ENCODE measurements around the gene HOXD12. TPM values are rescaled to one million over a fixed set of nuclear protein-coding genes. Genes with fewer than 3 reads are reported as not detected.

The HOXD12 gene, protein sequence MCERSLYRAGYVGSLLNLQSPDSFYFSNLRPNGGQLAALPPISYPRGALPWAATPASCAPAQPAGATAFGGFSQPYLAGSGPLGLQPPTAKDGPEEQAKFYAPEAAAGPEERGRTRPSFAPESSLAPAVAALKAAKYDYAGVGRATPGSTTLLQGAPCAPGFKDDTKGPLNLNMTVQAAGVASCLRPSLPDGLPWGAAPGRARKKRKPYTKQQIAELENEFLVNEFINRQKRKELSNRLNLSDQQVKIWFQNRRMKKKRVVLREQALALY
- 0.32 TPM for polyA plus RNA-seq (ENCODE audit: insufficient read length)
- long read RNA-seq, donor 1, result 0 reads
- long read RNA-seq, donor 2, partial matches to known transcripts, result 0 of 2 reads
- long read RNA-seq, donor 2, other reads (novel, unspliced or antisense), result 0 of 2 reads
- long read RNA-seq, donor 3, result 0 reads
- long read RNA-seq, donor 4, result 0 reads
- long read RNA-seq, donor 5, transcript HOXD12-202 (2 exons, 1,318 nt), result major isoform, 5 of 5 reads
- long read RNA-seq, donor 5, partial matches to known transcripts, result 0 of 5 reads
- long read RNA-seq, donor 5, other reads (novel, unspliced or antisense), result 0 of 5 reads
- long read RNA-seq, donor 6, partial matches to known transcripts, result 0 of 1 reads
- long read RNA-seq, donor 6, other reads (novel, unspliced or antisense), result 0 of 1 reads
- long read RNA-seq, donor 7, result 0 reads
- long read RNA-seq, donor 8, result 0 reads

GRCh38 chr2:176099728-176100546 is at the start of gene HOXD12:
Gene HOXD12 (plus strand): TSS chr2:176099795. CDS start chr2:176099802, 7 bp downstream.
- DNase-seq, result no peak

DNA sequence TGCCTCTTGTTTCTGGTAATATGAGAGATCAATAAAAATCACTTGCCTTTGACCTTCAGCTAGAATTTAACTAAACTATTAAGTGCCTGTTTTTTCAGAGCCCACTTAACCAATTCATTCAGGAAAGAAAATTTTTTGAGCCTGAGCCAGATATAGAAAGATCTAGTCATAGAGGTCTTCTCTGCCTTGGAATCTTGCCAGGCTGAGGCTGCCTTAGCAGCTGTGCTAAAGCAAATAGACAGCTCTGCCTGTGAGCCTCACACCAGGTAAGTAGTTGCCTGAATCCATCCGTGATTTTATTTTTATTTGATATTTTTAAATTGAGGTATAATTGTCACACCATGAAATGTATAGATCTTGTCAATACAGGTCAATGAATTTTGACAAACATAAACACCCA is 43.2 kb upstream of the HOXD12 start:
- DNase-seq, result no peak

GRCh38 chr2:176063958-176064357 is 35.6 kb upstream of the HOXD12 start:
- DNase-seq, result no peak

GRCh38 chr2:176066645-176067588 is 32.7 kb upstream of the HOXD12 start:
- DNase-seq, result no peak

- DNase-seq, result no peak
Measured at GRCh38 chr2:176067589-176068418, 31.8 kb upstream of the HOXD12 start.

DNA sequence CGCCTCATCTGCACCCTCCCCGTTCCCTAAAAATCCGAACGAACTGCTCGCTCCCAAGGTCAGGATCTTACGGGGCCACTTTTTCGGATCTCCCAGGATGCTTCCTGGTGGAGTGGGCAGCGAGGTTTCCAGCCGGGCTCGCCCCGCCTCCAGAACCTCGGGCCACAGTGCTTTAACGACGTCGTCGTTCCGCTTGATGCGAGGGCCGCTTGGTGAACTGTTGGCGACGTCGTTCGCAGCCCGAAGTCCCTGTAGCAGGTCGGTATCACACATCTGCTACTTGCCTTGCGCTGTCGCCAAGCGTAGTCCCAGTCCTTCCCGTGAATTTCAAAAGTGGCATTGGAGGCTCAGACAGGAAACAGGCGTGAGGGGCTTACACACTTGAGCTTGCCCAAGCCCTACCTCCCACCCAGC is 31.2 kb upstream of the HOXD12 start:
- DNase-seq, result peak; percentile 31

DNA sequence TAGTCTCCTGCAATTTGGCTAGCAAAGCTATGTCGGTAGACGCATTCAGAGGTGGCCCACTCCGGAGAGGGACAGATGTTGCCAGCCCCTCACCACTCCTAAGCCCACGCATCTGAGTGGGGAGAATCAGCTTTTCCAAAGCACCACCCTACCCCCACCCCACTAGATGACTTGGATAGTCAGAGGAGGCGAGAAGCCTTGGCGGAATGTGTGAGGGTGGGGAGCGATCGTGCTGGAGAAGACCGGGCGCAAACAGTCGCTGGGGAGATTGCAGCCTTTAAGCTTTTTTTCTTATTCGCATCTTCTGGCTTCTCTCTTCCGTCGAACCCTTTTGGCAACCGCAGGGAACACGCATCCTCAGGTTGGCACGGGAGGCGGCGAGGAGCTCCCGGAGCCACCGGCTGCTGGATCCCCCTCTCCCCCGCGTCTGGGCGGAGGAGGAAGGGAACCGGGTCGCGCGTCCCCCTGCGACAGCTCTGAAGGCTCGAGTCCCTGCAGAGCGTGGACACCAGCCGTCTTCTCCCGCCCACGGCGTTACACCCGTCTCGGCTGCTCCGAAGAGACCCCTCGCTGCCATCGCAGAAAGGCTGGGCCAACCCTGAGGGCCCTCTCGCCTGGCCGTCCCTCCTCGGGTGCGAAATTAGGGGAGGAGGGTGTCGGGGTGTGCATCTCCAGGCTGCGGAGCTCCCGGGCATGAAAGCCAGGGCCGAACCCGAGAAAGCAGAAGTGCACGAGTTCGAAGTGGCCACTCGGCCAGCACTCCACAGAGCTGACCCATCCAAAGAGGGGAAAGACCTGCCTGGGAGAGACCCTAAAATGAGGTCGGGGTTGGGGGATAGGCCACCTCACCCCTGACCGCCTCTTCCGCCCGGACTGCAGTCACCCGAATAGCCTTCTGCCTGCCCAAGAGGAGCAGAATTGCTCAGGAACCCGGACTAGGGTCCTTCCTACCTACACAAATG is 28.0 kb upstream of the HOXD12 start:
- DNase-seq, result peak; percentile 17

GRCh38 chr2:176072292-176072669 is 27.3 kb upstream of the HOXD12 start:
- DNase-seq, result no peak

DNA sequence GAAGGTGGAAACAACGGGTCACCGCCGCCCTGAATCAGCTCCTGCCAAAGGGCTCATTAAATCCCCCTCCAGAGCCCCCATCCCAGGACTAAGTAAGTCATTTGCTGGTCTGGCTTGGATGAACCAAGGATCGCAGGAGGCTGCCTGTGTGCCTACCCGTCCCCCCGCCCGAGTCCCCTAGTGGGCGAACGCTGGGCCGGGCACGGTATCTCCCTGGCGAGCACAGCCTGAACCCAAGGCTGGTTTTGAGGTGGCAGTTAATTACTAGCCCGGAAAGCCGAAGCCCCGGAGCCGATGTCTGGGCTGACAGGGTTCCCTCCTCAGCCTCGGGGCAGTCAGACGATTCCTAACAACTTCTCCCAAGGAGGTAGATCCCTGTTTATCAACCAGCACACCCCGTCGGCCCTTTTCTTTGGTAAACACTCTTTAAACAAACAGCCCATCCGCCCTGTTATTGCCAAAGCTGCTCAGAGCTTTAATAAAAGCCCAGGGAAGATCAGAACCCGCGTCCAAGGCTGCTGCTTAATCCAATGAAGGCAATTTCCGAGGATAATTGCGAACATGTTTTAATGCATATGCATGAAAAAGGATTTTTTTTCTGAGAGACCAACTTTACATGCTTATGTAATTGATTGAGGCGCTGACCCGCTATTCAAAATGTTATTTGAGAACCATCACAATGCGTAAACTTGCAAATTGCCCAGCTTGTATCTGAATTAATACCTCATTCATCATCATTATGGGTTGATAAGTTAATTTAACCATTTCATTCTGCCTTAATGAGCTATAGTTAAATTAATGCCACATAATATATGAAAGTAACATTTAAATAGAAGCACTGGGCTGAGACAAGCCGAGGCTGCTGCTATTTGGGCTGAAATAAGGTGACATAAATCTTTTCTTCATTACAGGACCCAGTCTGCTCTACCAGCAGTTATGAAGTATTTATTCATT is 26.4 kb upstream of the HOXD12 start:
- DNase-seq, result no peak

GRCh38 chr2:176074919-176075425 is 24.6 kb upstream of the HOXD12 start:
- no peak for DNase-seq

DNA sequence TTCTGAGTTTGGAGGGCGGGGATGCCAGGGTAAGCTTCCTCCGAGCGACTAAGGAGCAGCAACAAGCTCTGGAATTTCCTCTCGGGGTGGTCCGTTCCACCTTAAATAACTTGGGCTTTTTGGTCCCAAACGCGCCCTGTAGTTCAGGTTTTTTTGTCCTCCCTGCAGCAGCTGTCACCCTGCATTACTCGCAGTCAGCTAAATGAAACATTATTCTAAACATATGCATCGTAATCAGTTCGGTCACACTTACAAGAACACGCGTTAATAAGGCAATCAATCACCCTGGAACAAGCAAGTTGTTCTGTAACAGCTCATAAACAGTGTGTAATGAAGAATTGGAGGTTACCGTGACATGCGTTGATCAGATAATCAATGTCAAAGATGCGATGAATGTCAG is 24.1 kb upstream of the HOXD12 start:
- DNase-seq, result peak; percentile 48

- DNase-seq, result no peak
Measured at GRCh38 chr2:176076063-176076462, 23.5 kb upstream of the HOXD12 start.

- peak; percentile 19 for DNase-seq
Measured at GRCh38 chr2:176076796-176077195, 22.8 kb upstream of the HOXD12 start.

- DNase-seq, result peak; percentile 27
Measured at GRCh38 chr2:176078541-176079284, 20.9 kb upstream of the HOXD12 start.

DNA sequence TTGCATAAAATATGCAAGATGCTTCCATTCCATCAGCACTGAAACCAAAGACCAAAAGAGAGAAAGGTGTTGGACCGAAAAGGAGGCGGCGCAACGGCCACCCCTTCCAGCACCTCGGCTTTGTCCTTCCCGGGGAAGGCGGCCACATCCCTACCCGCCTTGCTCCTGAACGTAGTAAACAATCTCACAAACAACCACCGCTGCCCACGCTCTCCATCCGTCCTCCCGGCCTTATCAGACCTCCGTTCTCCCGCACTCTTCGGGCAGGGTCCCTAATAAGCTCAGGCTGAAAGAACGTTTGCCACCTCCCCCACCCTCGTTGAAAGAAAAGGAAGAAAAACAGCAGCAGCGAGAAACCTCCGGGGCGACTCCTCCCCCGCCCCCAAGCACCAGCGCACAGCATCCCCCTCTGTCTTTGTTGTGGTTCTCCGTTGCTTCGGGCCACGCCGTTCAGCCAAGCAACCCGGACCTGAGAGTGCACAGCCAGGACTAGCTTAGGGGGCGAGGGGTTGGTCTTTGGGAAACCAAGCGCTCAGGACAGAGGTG is 20.2 kb upstream of the HOXD12 start:
- no peak for DNase-seq

- peak; percentile 48 for DNase-seq
Measured at GRCh38 chr2:176079831-176080539, 19.6 kb upstream of the HOXD12 start.
